ENCODE data around the gene GLO1.

- TF ChIP-seq, protein P1, sequence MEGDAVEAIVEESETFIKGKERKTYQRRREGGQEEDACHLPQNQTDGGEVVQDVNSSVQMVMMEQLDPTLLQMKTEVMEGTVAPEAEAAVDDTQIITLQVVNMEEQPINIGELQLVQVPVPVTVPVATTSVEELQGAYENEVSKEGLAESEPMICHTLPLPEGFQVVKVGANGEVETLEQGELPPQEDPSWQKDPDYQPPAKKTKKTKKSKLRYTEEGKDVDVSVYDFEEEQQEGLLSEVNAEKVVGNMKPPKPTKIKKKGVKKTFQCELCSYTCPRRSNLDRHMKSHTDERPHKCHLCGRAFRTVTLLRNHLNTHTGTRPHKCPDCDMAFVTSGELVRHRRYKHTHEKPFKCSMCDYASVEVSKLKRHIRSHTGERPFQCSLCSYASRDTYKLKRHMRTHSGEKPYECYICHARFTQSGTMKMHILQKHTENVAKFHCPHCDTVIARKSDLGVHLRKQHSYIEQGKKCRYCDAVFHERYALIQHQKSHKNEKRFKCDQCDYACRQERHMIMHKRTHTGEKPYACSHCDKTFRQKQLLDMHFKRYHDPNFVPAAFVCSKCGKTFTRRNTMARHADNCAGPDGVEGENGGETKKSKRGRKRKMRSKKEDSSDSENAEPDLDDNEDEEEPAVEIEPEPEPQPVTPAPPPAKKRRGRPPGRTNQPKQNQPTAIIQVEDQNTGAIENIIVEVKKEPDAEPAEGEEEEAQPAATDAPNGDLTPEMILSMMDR (IDR thresholded peaks at IDR 0.05): no peak
- TF ChIP-seq POLR2A (IDR thresholded peaks at IDR 0.05): no peak
- peak in 1 of 3 donors; percentile 13 for TF ChIP-seq POLR2AphosphoS5 (IDR thresholded peaks at IDR 0.05)
Observed at GRCh38 chr6:38713812-38714211, 10.9 kb upstream of the GLO1 start.

All from stomach (tissue), 4 donors.